Kidney (tissue), 14 donors: ENCODE results near the gene TAGLN. TPM values are rescaled to one million over a fixed set of nuclear protein-coding genes. Genes with fewer than 3 reads are reported as not detected.

Experiments used
- DNase-seq, 5 donors: peaks; one replicate each; pipeline ENCODE4 v3.0.0-alpha.2; 2013 to 2020
- FAIRE-seq: peaks from 2 replicates; lab custom pipeline; 2012; peaks lifted over from hg19 to GRCh38; lab: Jason Lieb, UNC
- H3K27ac ChIP-seq, 2 donors: one replicate each; pipeline ENCODE4 v1.7.0; 2013; ENCODE audit warnings: low read depth in 2 of 2, low read length in 2 of 2, inconsistent platforms in 1 of 2
- H3K27me3 ChIP-seq: one replicate; pipeline ENCODE4 v1.7.1; 2013; ENCODE audit warnings: low read length, inconsistent platforms; ENCODE audit not compliant: control insufficient read depth, insufficient read depth
- H3K36me3 ChIP-seq, 3 donors: one replicate each; pipeline versions ENCODE4 v1.7.0 to v1.7.1; 2013; ENCODE audit warnings: low read length in 3 of 3, control low read depth in 1 of 3, inconsistent platforms in 1 of 3; ENCODE audit not compliant: insufficient read depth in 3 of 3, control insufficient read depth in 2 of 3
- H3K4me1 ChIP-seq, 3 donors: one replicate each; pipeline versions ENCODE4 v1.7.0 to v1.7.1; 2013; ENCODE audit warnings: low read length in 3 of 3, inconsistent platforms in 1 of 3, low read depth in 1 of 3; ENCODE audit not compliant: control insufficient read depth in 2 of 3, insufficient read depth in 2 of 3
- H3K4me3 ChIP-seq, 3 donors: one replicate each; pipeline versions ENCODE4 v1.7.0 to v1.8.1; 2013; ENCODE audit warnings: low read length in 3 of 3, control low read depth in 1 of 3, inconsistent platforms in 1 of 3
- H3K9ac ChIP-seq, 3 donors: one replicate each; pipeline versions ENCODE4 v1.7.0 to v1.7.1; 2013; ENCODE audit warnings: low read length in 3 of 3, control low read depth in 1 of 3, inconsistent platforms in 1 of 3
- H3K9me3 ChIP-seq, 3 donors: one replicate each; pipeline versions ENCODE4 v1.7.0 to v1.7.1; 2013; ENCODE audit warnings: low read length in 3 of 3, control low read depth in 1 of 3, inconsistent platforms in 1 of 3; ENCODE audit not compliant: control insufficient read depth in 2 of 3, insufficient read depth in 1 of 3
- CTCF ChIP-seq: IDR thresholded peaks from 3 replicates; pipeline ENCODE4 v1.5.1; 2012; ENCODE audit warnings: mild to moderate bottlenecking, moderate library complexity, borderline replicate concordance; ENCODE audit not compliant: insufficient read depth; ENCODE audit errors: extremely low read depth
- intact Hi-C: fragments of 100-400 bp; cut with DNase I; formaldehyde crosslinking; loops from one replicate; pipeline ENCODE4 v1.11.1; 2022
- polyA plus RNA-seq: library from polyadenylated mRNA; stranded (reverse); fragments of 350-450 nt; fragmentation: Illumina TruSeq; extraction: RNeasy Lipid Tissue Mini Kit (QIAGEN cat#74804); gene quantifications from one replicate; pipeline ENCODE4 v1.2.3, GENCODE V29; 2014; ENCODE audit warnings: low read depth, low replicate concordance; ENCODE audit not compliant: insufficient read depth
- total RNA-seq: library from RNA; stranded (reverse); fragmentation: NEBNext Ultra II Directional; extraction: Animal tissue kit (Norgen Biotek cat#: 25700); gene quantifications from one replicate; pipeline ENCODE4 v1.2.1, GENCODE V29; 2021
- donor health status: control.
- donor health status: control.
- donor health status: control.
- donor health status: control.
- donor health status: control.
- donor health status: DM: yes; HTN: yes; CAD: no.
- donor health status: Normal renal cell carcinoma (clear cell type).

TAGLN gene
- total and polyA plus RNA-seq, 2 donors from 2014 or later = 776 to 846 TPM

- FAIRE-seq (no peak), DNase-seq (peak in 2 of 5 donors; percentile 8 to 32)
- Histone ChIP-seq H3K4me1 (peaks cover 2 to 17% (median 16%) of the 10 kb centered on the region in 3 donors), H3K9ac (no peak overlapping the region), H3K27ac (peak overlapping the region; percentile 75 to 76), H3K4me3 (no peak overlapping the region), H3K9me3 (no peaks in the 10 kb centered on the region), H3K36me3 (peaks cover 2 to 44% (median 31%) of the 10 kb centered on the region in 3 donors), H3K27me3 (no peaks in the 10 kb centered on the region)
- no peak for TF ChIP-seq CTCF
- intact Hi-C loops = no loop called here
Observed at GRCh38 chr11:117220999-117221774, 22.0 kb downstream of the TAGLN start.

DNA sequence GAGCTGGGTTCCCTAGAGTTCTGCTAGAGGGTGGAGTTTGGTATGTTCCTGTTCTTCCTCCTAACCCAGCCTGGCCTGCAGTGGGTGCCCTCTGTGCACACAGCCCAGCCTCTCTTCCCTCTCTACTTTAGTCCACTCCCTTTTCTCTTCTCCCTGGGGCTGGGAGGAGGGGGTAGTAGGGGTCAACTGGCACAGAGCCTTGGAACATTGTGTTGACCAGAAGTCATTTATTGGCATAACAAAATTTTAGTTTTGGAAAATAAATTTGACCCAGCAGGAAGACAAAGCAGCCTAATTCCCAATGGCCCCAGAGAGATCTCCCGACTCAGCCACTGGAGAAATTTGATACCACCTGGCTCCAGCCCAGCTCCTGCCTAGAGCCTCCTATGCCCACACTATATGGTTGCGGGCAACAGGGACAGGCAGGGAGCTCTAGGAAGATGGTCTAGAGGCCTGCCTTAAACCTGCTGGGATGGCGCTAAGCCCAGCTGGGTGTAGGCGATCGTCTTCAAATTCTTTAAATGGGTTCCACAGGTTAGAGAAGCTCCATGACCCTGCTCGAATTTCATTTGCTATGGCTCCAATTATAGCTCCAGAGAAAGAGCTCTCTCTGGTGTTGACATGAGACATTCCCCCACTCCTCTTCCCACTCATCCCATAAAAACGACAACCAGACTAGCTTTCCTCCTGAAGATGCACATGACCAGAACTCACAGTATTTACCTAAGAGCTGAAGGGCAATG lies 22.8 kb downstream of the TAGLN start:
- no peaks in the 10 kb centered on the region for H3K9me3 ChIP-seq
- peak overlapping the region; percentile 75 to 76 for H3K27ac ChIP-seq
- DNase-seq = peak; percentile 50 to 92 (median 77)
- intact Hi-C loops = no loop called here
- no peaks in the 10 kb centered on the region for H3K27me3 ChIP-seq
- H3K36me3 ChIP-seq = peaks cover 2 to 46% (median 30%) of the 10 kb centered on the region in 3 donors
- no peak overlapping the region for H3K9ac ChIP-seq
- no peak for FAIRE-seq
- no peak overlapping the region for H3K4me3 ChIP-seq
- peaks cover 2 to 17% (median 16%) of the 10 kb centered on the region in 3 donors for H3K4me1 ChIP-seq
- no peak for TF ChIP-seq CTCF

DNA sequence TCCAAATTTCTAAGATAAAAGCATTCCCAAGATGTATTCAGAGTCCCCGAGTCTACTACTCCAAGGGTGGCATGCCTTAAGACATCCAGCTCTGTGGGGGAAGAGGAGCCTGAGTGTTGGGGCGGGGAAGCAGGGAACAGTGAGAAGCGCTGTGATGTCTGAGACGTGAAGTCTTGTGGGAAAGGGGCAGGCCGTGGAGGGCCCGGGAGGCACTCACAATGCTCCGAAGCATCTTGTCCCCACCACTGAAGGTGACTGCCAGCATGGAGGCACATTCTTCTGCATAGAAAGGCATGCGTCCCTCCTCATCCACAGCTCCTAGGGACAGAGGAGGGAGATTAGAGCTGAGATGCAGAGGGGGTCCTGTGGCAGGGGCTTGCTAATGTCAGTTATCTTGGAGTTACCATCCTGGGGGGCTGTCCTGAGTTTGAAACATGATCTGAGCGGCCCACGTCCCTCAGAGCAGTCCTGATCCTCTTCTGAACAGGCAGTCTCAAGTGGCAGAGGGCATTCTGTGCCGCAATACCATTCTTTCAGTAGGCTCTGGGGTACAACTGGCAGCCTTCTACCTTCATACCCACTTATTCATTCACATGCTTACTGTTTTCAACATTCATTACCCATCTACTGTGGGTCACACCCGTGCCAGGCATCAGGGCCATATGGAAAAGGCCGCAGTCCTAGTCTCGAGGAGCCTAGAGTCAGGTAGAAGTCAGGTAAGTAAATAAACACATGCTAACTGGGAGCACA lies 24.0 kb downstream of the TAGLN start:
- Histone ChIP-seq H3K27me3 (no peaks in the 10 kb centered on the region), H3K4me3 (no peak overlapping the region), H3K9ac (no peak overlapping the region), H3K27ac (peak overlapping the region in 1 of 2 donors; percentile 38), H3K9me3 (no peaks in the 10 kb centered on the region), H3K4me1 (peaks cover 2 to 16% (median 10%) of the 10 kb centered on the region in 3 donors), H3K36me3 (peaks cover 2 to 39% (median 30%) of the 10 kb centered on the region in 3 donors)
- no peak for TF ChIP-seq CTCF
- FAIRE-seq (no peak), DNase-seq (peak in 1 of 5 donors; percentile 29)
- intact Hi-C loops = no loop called here
